ENCODE data around the gene GCC1.

GCC1 gene

DNA sequence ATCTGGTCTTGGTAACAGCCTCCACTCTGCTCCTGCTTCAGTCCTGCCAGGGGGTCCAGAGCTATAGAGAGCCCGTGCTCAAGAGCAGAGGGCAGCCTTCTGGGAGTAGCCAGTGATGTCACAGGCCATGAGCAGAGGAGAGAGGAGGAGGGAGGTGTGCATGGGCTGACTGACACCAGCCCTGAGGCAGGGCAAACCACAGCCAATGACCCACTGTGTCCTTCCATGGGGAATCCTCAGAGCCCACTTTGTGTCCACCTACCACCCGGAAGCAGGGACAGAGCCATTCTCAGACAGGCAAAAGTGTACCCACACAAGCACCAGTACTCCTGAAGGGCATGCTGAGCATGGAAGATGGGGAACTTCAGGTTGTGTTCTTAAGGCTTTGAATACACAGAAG, 32.6 kb upstream of the GCC1 start, which contains the start of gene PAX4:
PAX4 (minus strand) TSS at position 101 of the 400 bp plus-strand sequence. CDS start 2,214 bp downstream, outside the sequence.
- H3K27ac ChIP-seq (ENCODE audit: insufficient read depth, low read depth, low read length, poor library complexity, severe bottlenecking) = no peak within 1 kb of the TSS
- H3K9me3 ChIP-seq (ENCODE audit: control insufficient read depth, low read length) = no peaks in the 10 kb centered on the region
- H3K27me3 ChIP-seq (ENCODE audit: control insufficient read depth, insufficient read depth, low read length, poor library complexity, severe bottlenecking) = peaks cover 43% of the 10 kb centered on the region
- no peak within 1 kb of the TSS for H3K4me3 ChIP-seq (ENCODE audit: insufficient read depth, low read depth, low read length)
- H3K4me1 ChIP-seq (ENCODE audit: control insufficient read depth, insufficient read depth, low read length) = peaks cover 3% of the 10 kb centered on the region
- H3K36me3 ChIP-seq (ENCODE audit: control insufficient read depth, insufficient read depth, low read length) = no peaks in the 10 kb centered on the region
- 63 to 69% methylated on average over 2 of the region's 2 CpGs for WGBS, 2 experiments

DNA sequence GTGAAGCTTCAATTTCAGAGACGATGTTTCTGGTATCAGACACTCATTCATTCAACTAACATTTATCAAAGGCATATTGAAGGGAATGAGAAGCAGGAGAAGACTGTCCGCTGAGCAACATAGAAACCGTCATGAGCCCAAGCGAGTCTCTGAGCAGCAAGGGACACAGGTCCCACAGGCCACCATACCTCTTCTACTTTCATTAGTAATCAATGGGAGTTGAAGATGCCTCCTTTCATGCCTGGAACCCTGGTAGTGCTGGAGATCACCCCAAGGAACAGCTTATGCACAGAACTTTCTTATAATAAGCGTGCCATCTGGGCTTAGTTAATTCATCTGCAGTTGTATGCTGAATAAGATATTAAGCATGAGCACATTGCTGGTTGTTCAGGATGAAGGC, 31.3 kb upstream of the GCC1 start:
- Histone ChIP-seq H3K4me1 (ENCODE audit: control insufficient read depth, insufficient read depth, low read length) (peaks cover 3% of the 10 kb centered on the region), H3K36me3 (ENCODE audit: control insufficient read depth, insufficient read depth, low read length) (no peaks in the 10 kb centered on the region), H3K9me3 (ENCODE audit: control insufficient read depth, low read length) (no peaks in the 10 kb centered on the region), H3K4me3 (ENCODE audit: insufficient read depth, low read depth, low read length) (no peak overlapping the region), H3K27ac (ENCODE audit: insufficient read depth, low read depth, low read length, poor library complexity, severe bottlenecking) (no peak overlapping the region), H3K27me3 (ENCODE audit: control insufficient read depth, insufficient read depth, low read length, poor library complexity, severe bottlenecking) (peaks cover 41% of the 10 kb centered on the region)
- WGBS, 2 experiments = 91 to 97% methylated on average over 5 of the region's 5 CpGs

DNA sequence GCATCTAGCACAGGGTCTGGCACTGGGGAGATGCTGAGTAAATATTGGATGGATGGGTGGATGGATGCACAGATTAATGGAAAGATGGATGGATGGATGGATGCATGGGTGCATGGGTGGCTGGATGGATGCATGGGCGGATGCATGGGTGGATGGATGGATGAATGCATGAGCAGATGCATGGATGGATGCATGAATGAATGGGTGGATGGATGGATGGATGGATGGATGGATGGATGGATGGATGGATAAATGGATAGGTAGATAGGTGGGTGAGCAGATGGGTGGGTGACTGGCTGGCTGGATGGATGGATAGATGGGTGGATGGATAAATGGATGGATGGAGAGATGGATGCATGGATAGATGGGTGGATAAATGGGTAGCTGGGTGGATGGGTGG, 26.9 kb upstream of the GCC1 start:
- Histone ChIP-seq H3K27ac (ENCODE audit: insufficient read depth, low read depth, low read length, poor library complexity, severe bottlenecking) (no peak overlapping the region), H3K27me3 (ENCODE audit: control insufficient read depth, insufficient read depth, low read length, poor library complexity, severe bottlenecking) (peaks cover 10% of the 10 kb centered on the region), H3K4me3 (ENCODE audit: insufficient read depth, low read depth, low read length) (no peak overlapping the region), H3K4me1 (ENCODE audit: control insufficient read depth, insufficient read depth, low read length) (no peaks in the 10 kb centered on the region), H3K36me3 (ENCODE audit: control insufficient read depth, insufficient read depth, low read length) (no peaks in the 10 kb centered on the region), H3K9me3 (ENCODE audit: control insufficient read depth, low read length) (no peaks in the 10 kb centered on the region)
- 88 to 89% methylated on average over 1 of the region's 1 CpG for WGBS, 2 experiments

DNA sequence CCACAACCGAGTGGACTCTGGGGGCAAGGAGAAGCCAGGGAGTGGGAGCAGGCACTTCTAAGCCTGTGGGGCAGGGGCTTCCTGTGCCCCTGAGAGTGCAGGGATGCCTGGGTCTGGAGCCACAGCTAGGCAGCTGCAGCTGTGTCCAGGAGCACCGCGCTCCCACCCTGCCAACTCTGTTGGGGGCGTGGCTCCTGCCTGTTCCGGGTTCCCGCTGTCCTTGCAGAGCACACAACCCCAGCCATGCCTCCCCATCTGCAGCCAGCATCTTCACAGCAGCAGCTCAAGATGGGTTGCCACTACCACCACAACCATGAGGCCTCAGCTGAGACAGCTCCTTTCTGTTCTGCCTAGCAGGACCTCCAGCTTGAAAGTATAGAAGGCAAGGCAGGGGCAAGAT, 23.9 kb upstream of the GCC1 start:
- 88 to 91% methylated on average over 6 of the region's 6 CpGs for WGBS, 2 experiments
- H3K27me3 ChIP-seq (ENCODE audit: control insufficient read depth, insufficient read depth, low read length, poor library complexity, severe bottlenecking) = no peaks in the 10 kb centered on the region
- H3K4me3 ChIP-seq (ENCODE audit: insufficient read depth, low read depth, low read length) = no peak overlapping the region
- no peaks in the 10 kb centered on the region for H3K4me1 ChIP-seq (ENCODE audit: control insufficient read depth, insufficient read depth, low read length)
- no peaks in the 10 kb centered on the region for H3K9me3 ChIP-seq (ENCODE audit: control insufficient read depth, low read length)
- H3K27ac ChIP-seq (ENCODE audit: insufficient read depth, low read depth, low read length, poor library complexity, severe bottlenecking) = no peak overlapping the region
- no peaks in the 10 kb centered on the region for H3K36me3 ChIP-seq (ENCODE audit: control insufficient read depth, insufficient read depth, low read length)

DNA sequence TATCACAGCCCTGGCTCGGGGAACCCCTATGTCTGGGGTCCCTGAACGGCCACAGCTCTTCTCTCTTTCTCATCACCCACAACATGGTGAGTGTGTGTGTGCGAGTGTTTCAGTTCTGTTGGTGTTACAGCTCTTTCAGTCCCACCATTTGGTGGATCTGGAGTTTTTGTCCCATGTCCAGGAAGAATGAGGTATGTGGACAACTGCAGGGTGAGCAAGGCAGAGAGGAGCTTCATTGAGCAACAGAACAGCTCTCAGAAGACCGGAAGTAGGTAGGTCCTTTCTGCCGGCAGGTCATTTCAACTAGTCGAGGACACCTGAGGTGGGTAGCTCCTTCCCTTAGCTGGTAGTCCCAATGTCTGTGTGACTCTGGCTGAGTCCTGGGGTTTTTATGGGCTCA, 23.1 kb upstream of the GCC1 start:
- H3K36me3 ChIP-seq (ENCODE audit: control insufficient read depth, insufficient read depth, low read length) = no peaks in the 10 kb centered on the region
- 90 to 91% methylated on average over 4 to 6 of the region's 6 CpGs for WGBS, 2 experiments

DNA sequence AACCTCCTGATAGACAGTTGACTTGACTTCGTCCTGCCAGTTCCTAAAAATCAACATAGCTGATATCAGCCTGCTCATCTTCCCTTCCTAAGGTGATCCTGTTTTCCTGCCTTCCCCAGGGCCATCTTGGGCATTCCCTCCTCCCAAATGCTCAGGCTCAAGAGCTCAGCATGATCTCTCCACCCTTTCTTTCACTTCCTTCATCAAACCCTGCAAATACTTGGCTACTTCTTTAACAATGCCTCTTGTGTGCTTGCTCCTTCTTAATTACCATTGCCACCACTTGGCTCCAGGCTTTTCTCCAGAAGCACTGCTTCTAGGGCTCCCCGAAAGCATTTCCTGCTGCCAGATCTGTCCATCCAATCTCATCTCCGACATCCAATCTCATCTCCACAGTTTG, 15.5 kb upstream of the GCC1 start:
- WGBS, 2 experiments = 78 to 85% methylated on average over 3 of the region's 3 CpGs

More for the DNA sequence above, 23.1 kb upstream of the GCC1 start:
- no peak overlapping the region for H3K27ac ChIP-seq (ENCODE audit: insufficient read depth, low read depth, low read length, poor library complexity, severe bottlenecking)
- no peaks in the 10 kb centered on the region for H3K4me1 ChIP-seq (ENCODE audit: control insufficient read depth, insufficient read depth, low read length)
- H3K4me3 ChIP-seq (ENCODE audit: insufficient read depth, low read depth, low read length) = no peak overlapping the region
- H3K27me3 ChIP-seq (ENCODE audit: control insufficient read depth, insufficient read depth, low read length, poor library complexity, severe bottlenecking) = no peaks in the 10 kb centered on the region
- H3K9me3 ChIP-seq (ENCODE audit: control insufficient read depth, low read length) = no peaks in the 10 kb centered on the region

DNA sequence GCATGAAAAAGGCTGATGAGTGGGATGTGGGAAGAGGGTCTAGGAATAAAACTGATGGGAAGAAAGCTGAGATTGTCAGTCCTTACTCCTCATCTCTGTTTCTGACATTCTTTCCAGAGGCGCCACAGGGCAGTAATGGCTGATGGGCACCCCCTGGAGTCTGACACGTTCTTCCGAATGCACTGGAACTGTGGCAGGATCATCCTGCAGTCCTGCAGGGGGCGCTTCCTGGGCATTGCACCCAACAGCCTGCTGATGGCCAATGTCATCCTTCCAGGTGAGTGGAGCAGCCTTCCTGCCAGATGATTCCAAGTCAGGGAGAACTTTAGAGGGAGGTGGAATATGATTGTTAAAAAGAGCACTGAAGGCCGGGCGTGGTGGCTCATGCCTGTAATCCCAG, 12.9 kb upstream of the GCC1 start:
- Histone ChIP-seq H3K27ac (ENCODE audit: insufficient read depth, low read depth, low read length, poor library complexity, severe bottlenecking) (no peak overlapping the region), H3K27me3 (ENCODE audit: control insufficient read depth, insufficient read depth, low read length, poor library complexity, severe bottlenecking) (no peaks in the 10 kb centered on the region)
- 53 to 54% methylated on average over 6 of the region's 6 CpGs for WGBS, 2 experiments

More for the DNA sequence above, 15.5 kb upstream of the GCC1 start:
- Histone ChIP-seq H3K27me3 (ENCODE audit: control insufficient read depth, insufficient read depth, low read length, poor library complexity, severe bottlenecking) (no peaks in the 10 kb centered on the region), H3K27ac (ENCODE audit: insufficient read depth, low read depth, low read length, poor library complexity, severe bottlenecking) (no peak overlapping the region), H3K9me3 (ENCODE audit: control insufficient read depth, low read length) (no peaks in the 10 kb centered on the region), H3K4me3 (ENCODE audit: insufficient read depth, low read depth, low read length) (no peak overlapping the region), H3K36me3 (ENCODE audit: control insufficient read depth, insufficient read depth, low read length) (no peaks in the 10 kb centered on the region), H3K4me1 (ENCODE audit: control insufficient read depth, insufficient read depth, low read length) (no peaks in the 10 kb centered on the region)

DNA sequence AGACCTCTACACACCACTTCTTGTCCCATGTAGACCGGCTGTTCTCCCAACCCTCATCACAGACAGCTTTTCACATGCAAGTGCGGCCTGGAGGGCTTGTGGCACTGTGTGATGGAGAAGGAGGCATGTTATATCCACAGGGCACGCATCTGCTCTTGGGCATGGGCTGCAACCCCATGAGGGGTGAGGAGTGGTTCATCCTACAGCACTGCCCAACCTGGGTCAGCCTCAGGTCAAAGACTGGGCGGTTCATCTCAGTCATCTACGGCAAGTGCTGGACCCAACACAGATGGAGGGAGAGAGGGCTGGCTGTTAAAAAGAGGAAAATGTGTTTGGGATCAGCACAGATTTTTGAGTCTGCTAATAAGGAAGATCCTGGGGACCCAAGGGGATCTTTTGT, 10.3 kb upstream of the GCC1 start:
- Histone ChIP-seq H3K27ac (ENCODE audit: insufficient read depth, low read depth, low read length, poor library complexity, severe bottlenecking) (no peak overlapping the region), H3K9me3 (ENCODE audit: control insufficient read depth, low read length) (no peaks in the 10 kb centered on the region), H3K27me3 (ENCODE audit: control insufficient read depth, insufficient read depth, low read length, poor library complexity, severe bottlenecking) (no peaks in the 10 kb centered on the region), H3K4me1 (ENCODE audit: control insufficient read depth, insufficient read depth, low read length) (no peaks in the 10 kb centered on the region), H3K4me3 (ENCODE audit: insufficient read depth, low read depth, low read length) (no peak overlapping the region), H3K36me3 (ENCODE audit: control insufficient read depth, insufficient read depth, low read length) (peaks cover 6% of the 10 kb centered on the region)
- WGBS, 2 experiments = 89 to 93% methylated on average over 4 to 5 of the region's 5 CpGs

More for the DNA sequence above, 12.9 kb upstream of the GCC1 start:
- no peaks in the 10 kb centered on the region for H3K36me3 ChIP-seq (ENCODE audit: control insufficient read depth, insufficient read depth, low read length)
- no peaks in the 10 kb centered on the region for H3K9me3 ChIP-seq (ENCODE audit: control insufficient read depth, low read length)
- H3K4me1 ChIP-seq (ENCODE audit: control insufficient read depth, insufficient read depth, low read length) = no peaks in the 10 kb centered on the region
- H3K4me3 ChIP-seq (ENCODE audit: insufficient read depth, low read depth, low read length) = no peak overlapping the region

DNA sequence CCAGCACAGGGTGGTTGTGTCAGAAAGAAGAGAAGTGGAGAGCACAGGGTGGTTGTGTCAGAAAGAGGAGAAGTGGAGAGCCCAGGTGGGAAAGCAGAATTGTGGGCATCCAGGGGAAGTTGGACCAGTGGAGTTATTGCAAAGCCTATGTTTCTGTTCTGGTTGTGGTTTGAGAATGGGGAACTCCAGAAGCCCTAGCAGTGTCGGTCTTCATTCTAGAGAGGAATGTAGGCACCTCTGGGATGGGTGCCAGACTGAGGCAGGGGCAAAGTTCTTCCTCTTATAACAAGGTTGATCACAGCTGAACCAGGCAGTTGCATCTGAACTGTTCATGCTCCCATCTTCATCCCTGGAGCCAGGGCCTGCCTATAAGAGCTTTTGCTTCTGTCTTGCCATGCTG, 9.1 kb upstream of the GCC1 start:
- Histone ChIP-seq H3K9me3 (ENCODE audit: control insufficient read depth, low read length) (no peaks in the 10 kb centered on the region), H3K36me3 (ENCODE audit: control insufficient read depth, insufficient read depth, low read length) (peaks cover 15% of the 10 kb centered on the region), H3K4me3 (ENCODE audit: insufficient read depth, low read depth, low read length) (no peak overlapping the region), H3K27ac (ENCODE audit: insufficient read depth, low read depth, low read length, poor library complexity, severe bottlenecking) (no peak overlapping the region), H3K27me3 (ENCODE audit: control insufficient read depth, insufficient read depth, low read length, poor library complexity, severe bottlenecking) (no peaks in the 10 kb centered on the region), H3K4me1 (ENCODE audit: control insufficient read depth, insufficient read depth, low read length) (no peaks in the 10 kb centered on the region)
- 95 to 97% methylated on average over 1 of the region's 1 CpG for WGBS, 2 experiments

DNA sequence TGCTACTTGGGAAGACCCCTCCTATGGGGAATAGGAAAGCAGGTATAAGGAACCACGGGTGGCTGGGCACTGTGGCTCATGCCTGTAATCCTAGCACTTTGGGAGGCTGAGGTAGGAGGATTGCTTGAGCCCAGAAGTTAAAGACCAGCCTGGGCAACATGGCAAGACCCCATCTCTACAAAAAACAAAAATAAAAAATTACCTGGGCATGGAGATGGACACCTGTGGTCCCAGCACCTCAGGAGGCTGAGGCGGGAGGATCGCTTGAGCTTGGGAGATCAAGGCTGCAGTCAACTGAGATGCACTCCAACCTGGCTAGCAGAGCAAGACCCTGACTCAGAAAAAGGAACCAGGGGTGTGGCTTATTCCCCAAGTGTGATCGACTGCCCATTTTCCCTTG, 7.2 kb upstream of the GCC1 start:
- H3K27me3 ChIP-seq (ENCODE audit: control insufficient read depth, insufficient read depth, low read length, poor library complexity, severe bottlenecking) = peaks cover 3% of the 10 kb centered on the region
- peaks cover 15% of the 10 kb centered on the region for H3K36me3 ChIP-seq (ENCODE audit: control insufficient read depth, insufficient read depth, low read length)
- H3K4me1 ChIP-seq (ENCODE audit: control insufficient read depth, insufficient read depth, low read length) = peaks cover 8% of the 10 kb centered on the region
- 92 to 93% methylated on average over 4 of the region's 4 CpGs for WGBS, 2 experiments
- H3K4me3 ChIP-seq (ENCODE audit: insufficient read depth, low read depth, low read length) = no peak overlapping the region
- no peaks in the 10 kb centered on the region for H3K9me3 ChIP-seq (ENCODE audit: control insufficient read depth, low read length)
- H3K27ac ChIP-seq (ENCODE audit: insufficient read depth, low read depth, low read length, poor library complexity, severe bottlenecking) = no peak overlapping the region

DNA sequence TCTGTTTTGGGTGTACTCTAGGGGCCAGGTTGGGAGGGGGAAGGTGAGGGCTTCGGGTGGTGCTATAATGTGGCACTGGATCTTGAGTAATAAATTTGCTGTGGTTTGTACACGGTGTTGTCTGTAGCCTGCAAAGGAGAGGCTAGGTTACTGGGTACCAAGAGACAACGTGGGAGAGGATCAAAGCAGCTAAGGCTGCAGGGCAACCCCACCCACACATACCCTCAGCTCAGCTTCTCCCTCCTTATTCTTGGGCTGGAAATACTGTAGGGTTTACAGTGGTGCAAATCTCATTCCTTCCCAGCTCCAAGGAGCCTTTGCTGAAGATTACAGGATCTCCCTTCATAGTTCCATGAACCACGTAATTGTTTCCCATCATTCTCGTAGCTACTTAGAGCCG, 6.2 kb upstream of the GCC1 start:
- peaks cover 15% of the 10 kb centered on the region for H3K36me3 ChIP-seq (ENCODE audit: control insufficient read depth, insufficient read depth, low read length)
- no peaks in the 10 kb centered on the region for H3K9me3 ChIP-seq (ENCODE audit: control insufficient read depth, low read length)
- WGBS, 2 experiments = 93 to 95% methylated on average over 6 of the region's 6 CpGs
- H3K27ac ChIP-seq (ENCODE audit: insufficient read depth, low read depth, low read length, poor library complexity, severe bottlenecking) = no peak overlapping the region
- peaks cover 12% of the 10 kb centered on the region for H3K27me3 ChIP-seq (ENCODE audit: control insufficient read depth, insufficient read depth, low read length, poor library complexity, severe bottlenecking)
- peaks cover 8% of the 10 kb centered on the region for H3K4me1 ChIP-seq (ENCODE audit: control insufficient read depth, insufficient read depth, low read length)
- no peak overlapping the region for H3K4me3 ChIP-seq (ENCODE audit: insufficient read depth, low read depth, low read length)

Measured in ectodermal cell (in vitro differentiated cells).